H1 (cell line): ENCODE results near the gene CDKN3. TPM values are rescaled to one million over a fixed set of nuclear protein-coding genes. Genes with fewer than 3 reads are reported as not detected.

ENCODE experiments used
- CTCF ChIA-PET: fragments of 300-600 bp; sonication (Branson Sonifier 250); formaldehyde crosslinking; loops from one replicate; lab custom pipeline; 2021; ENCODE audit not compliant: partially characterized antibody; lab: Charles Lee
- POLR2A ChIA-PET: fragments of 300-600 bp; sonication (Branson Sonifier 250); formaldehyde crosslinking; loops from one replicate; lab custom pipeline; 2021; ENCODE audit warnings: inconsistent platforms; ENCODE audit not compliant: partially characterized antibody; lab: Charles Lee
- DNase-seq, 2 experiments: peaks; one replicate each; pipeline versions ENCODE4 v3.0.0 to v3.0.0-alpha.2; 2010 to 2022; ENCODE audit warnings: low spot score in 2 of 2, low read depth in 1 of 2, mixed read lengths in 1 of 2
- FAIRE-seq: peaks from 2 replicates; lab custom pipeline; 2011; peaks lifted over from hg19 to GRCh38; lab: Jason Lieb, UNC
- H2AFZ ChIP-seq: 2 replicates; pipeline ENCODE4 v1.8.1; 2012; ENCODE audit warnings: low read length, inconsistent platforms
- H2AK5ac ChIP-seq: 2 replicates; pipeline ENCODE4 v1.6.1; 2013; ENCODE audit warnings: low read depth, low read length
- H2BK120ac ChIP-seq: replicated peaks from 2 replicates; pipeline ENCODE3; 2013; ENCODE audit warnings: low read depth, low read length, inconsistent platforms
- H2BK12ac ChIP-seq: 2 replicates; pipeline ENCODE4 v1.6.1; 2013; ENCODE audit warnings: low read depth, low read length
- H2BK15ac ChIP-seq: 2 replicates; pipeline ENCODE4 v1.6.1; 2013; ENCODE audit warnings: low read length
- H2BK20ac ChIP-seq: 2 replicates; pipeline ENCODE4 v1.6.1; 2013; ENCODE audit warnings: low read length
- H2BK5ac ChIP-seq: 2 replicates; pipeline ENCODE4 v1.6.1; 2013; ENCODE audit warnings: low read depth, low read length
- H3K14ac ChIP-seq: 2 replicates; pipeline ENCODE4 v1.6.1; 2013; ENCODE audit warnings: inconsistent platforms; ENCODE audit not compliant: insufficient read length
- H3K18ac ChIP-seq: 2 replicates; pipeline ENCODE4 v1.6.1; 2013; ENCODE audit warnings: low read length; ENCODE audit errors: extremely low read depth
- H3K23ac ChIP-seq: 2 replicates; pipeline ENCODE4 v1.6.1; 2013; ENCODE audit warnings: inconsistent platforms; ENCODE audit not compliant: insufficient read length
- H3K23me2 ChIP-seq: 2 replicates; pipeline ENCODE4 v1.6.1; 2013; ENCODE audit warnings: low read depth, low read length
- H3K27ac ChIP-seq: 2 replicates; pipeline ENCODE4 v1.6.1; 2011; ENCODE audit warnings: low read depth, low read length, inconsistent platforms
- H3K27me3 ChIP-seq, 4 experiments: replicated peaks in 1 of 4; 1 replicate in 1 of 4; 2 replicates in 3 of 4; pipeline versions ENCODE4 v1.6.1 to v1.8.1; 2011 to 2013; ENCODE audit warnings: low read length in 3 of 4, mild to moderate bottlenecking in 3 of 4, inconsistent platforms in 2 of 4, mixed read lengths in 2 of 4, moderate library complexity in 1 of 4; ENCODE audit not compliant: control insufficient read depth in 3 of 4, insufficient read depth in 3 of 4; ENCODE audit errors: extremely low read depth in 1 of 4
- H3K36me3 ChIP-seq, 4 experiments: 2 replicates each; pipeline versions ENCODE4 v1.6.1 to v1.8.1; 2011 to 2013; ENCODE audit warnings: mild to moderate bottlenecking in 4 of 4, low read length in 3 of 4, moderate library complexity in 2 of 4, control low read depth in 1 of 4, inconsistent platforms in 1 of 4; ENCODE audit not compliant: insufficient read depth in 4 of 4, control insufficient read depth in 2 of 4
- H3K4ac ChIP-seq: replicated peaks from 2 replicates; pipeline ENCODE3; 2013; ENCODE audit warnings: low read length, low read depth, mixed read lengths, inconsistent platforms; ENCODE audit not compliant: insufficient read length
- H3K4me1 ChIP-seq, 4 experiments: replicated peaks in 1 of 4; 1 replicate in 1 of 4; 2 replicates in 3 of 4; pipeline versions ENCODE4 v1.6.1 to v1.8.1; 2011 to 2013; ENCODE audit warnings: low read length in 3 of 4, inconsistent platforms in 2 of 4, mixed read lengths in 1 of 4; ENCODE audit not compliant: insufficient read depth in 4 of 4, control insufficient read depth in 3 of 4
- H3K4me2 ChIP-seq, 2 experiments: 2 replicates each; pipeline versions ENCODE4 v1.6.1 to v1.8.1; 2011 to 2013; ENCODE audit warnings: low read depth in 2 of 2, low read length in 2 of 2, control low read depth in 1 of 2, inconsistent platforms in 1 of 2, mild to moderate bottlenecking in 1 of 2; ENCODE audit not compliant: insufficient read depth in 1 of 2
- H3K4me3 ChIP-seq, 4 experiments: fragments of 200-600, 300-600 bp in 1 of 4; sonication (generic), shearing (Covaris generic), sonication (Bioruptor Twin) in 1 of 4; 2 replicates each; pipeline versions ENCODE4 v1.5.1 to v1.8.1; 2011 to 2016; ENCODE audit warnings: low read length in 4 of 4, low read depth in 3 of 4, control low read depth in 2 of 4, inconsistent platforms in 2 of 4, mild to moderate bottlenecking in 2 of 4, mixed read lengths in 1 of 4, moderate library complexity in 1 of 4; ENCODE audit not compliant: insufficient read depth in 2 of 4; ENCODE audit errors: extremely low read depth in 1 of 4
- H3K56ac ChIP-seq: replicated peaks from 2 replicates; pipeline ENCODE3; 2013; ENCODE audit warnings: low read depth, mild to moderate bottlenecking, mixed read lengths, low read length, inconsistent platforms; ENCODE audit not compliant: insufficient read length
- H3K79me1 ChIP-seq: 2 replicates; pipeline ENCODE4 v1.6.1; 2013; ENCODE audit warnings: low read depth, low read length, control low read depth
- H3K79me2 ChIP-seq, 2 experiments: 2 replicates each; pipeline versions ENCODE4 v1.6.1 to v1.8.1; 2012 to 2013; ENCODE audit warnings: low read length in 2 of 2, mild to moderate bottlenecking in 2 of 2, inconsistent platforms in 1 of 2; ENCODE audit not compliant: insufficient read depth in 2 of 2, control insufficient read depth in 1 of 2
- H3K9ac ChIP-seq, 4 experiments: replicated peaks in 1 of 4; 1 replicate in 1 of 4; 2 replicates in 3 of 4; pipeline versions ENCODE4 v1.6.1 to v1.8.1; 2011 to 2013; ENCODE audit warnings: low read depth in 3 of 4, low read length in 3 of 4, control low read depth in 2 of 4, mild to moderate bottlenecking in 2 of 4, moderate library complexity in 2 of 4, inconsistent platforms in 1 of 4; ENCODE audit errors: extremely low read depth in 1 of 4
- H3K9me3 ChIP-seq, 2 experiments: 2 replicates each; pipeline versions ENCODE4 v1.6.1 to v1.8.1; 2012 to 2013; ENCODE audit warnings: mild to moderate bottlenecking in 2 of 2, moderate library complexity in 2 of 2, control low read depth in 1 of 2, inconsistent platforms in 1 of 2, low read depth in 1 of 2, low read length in 1 of 2, mixed read lengths in 1 of 2; ENCODE audit not compliant: insufficient read depth in 2 of 2
- H4K20me1 ChIP-seq, 2 experiments: replicated peaks in 1 of 2; 2 replicates each; pipeline versions ENCODE3 to v1.8.1; 2011 to 2013; ENCODE audit warnings: inconsistent platforms in 2 of 2, low read length in 2 of 2, mild to moderate bottlenecking in 1 of 2; ENCODE audit not compliant: insufficient read depth in 2 of 2, control insufficient read depth in 1 of 2
- H4K5ac ChIP-seq: 2 replicates; pipeline ENCODE4 v1.6.1; 2013; ENCODE audit warnings: low read length, low read depth, mixed read lengths, inconsistent platforms; ENCODE audit not compliant: insufficient read length
- H4K8ac ChIP-seq: 2 replicates; pipeline ENCODE4 v1.8.0; 2013; ENCODE audit warnings: mild to moderate bottlenecking, moderate library complexity, low read length, inconsistent platforms; ENCODE audit not compliant: insufficient read depth; ENCODE audit errors: extremely low read depth
- H4K91ac ChIP-seq: replicated peaks from 2 replicates; pipeline ENCODE3; 2013; ENCODE audit warnings: low read length, mixed read lengths, inconsistent platforms; ENCODE audit not compliant: insufficient read length
- GABPA ChIP-seq: IDR thresholded peaks from 2 replicates; pipeline ENCODE4 v1.6.1; 2011; ENCODE audit warnings: mild to moderate bottlenecking, low read length, moderate library complexity, borderline replicate concordance; ENCODE audit not compliant: insufficient read depth
- JUN ChIP-seq: IDR thresholded peaks from 2 replicates; pipeline ENCODE4 v1.6.1; 2011; ENCODE audit warnings: low read depth, mild to moderate bottlenecking, improper control_type of control experiment, low read length
- PHF8 ChIP-seq: fragments of 200-600 bp; sonication (generic); conservative IDR thresholded peaks from 2 replicates; pipeline ENCODE4 v1.7.1; 2012; ENCODE audit warnings: low read depth, mild to moderate bottlenecking, inconsistent platforms, low read length, moderate library complexity
- WGBS, 2 experiments: shearing (Covaris generic) in 1 of 2; methylation state at CpG; one replicate each; pipeline versions ENCODE4 v1.1.6 to v1.1.7; 2013 to 2015; ENCODE audit warnings: low lambda C conversion rate in 2 of 2, mixed read lengths in 2 of 2, inconsistent platforms in 1 of 2, low coverage in 1 of 2, missing lambda C conversion rate in 1 of 2; ENCODE audit not compliant: insufficient replicate concordance in 2 of 2, insufficient coverage in 1 of 2, insufficient read length in 1 of 2; ENCODE audit errors: extremely low coverage in 1 of 2, missing lambda C conversion rate in 1 of 2; 5-methylcytosine and 5-hydroxymethylcytosine counted together
- polyA plus RNA-seq, 7 experiments: library from polyadenylated mRNA; depleted of rRNA in 3 of 7; stranded (reverse) in 5 of 7; unstranded in 2 of 7; fragments of >200 nt in 5 of 7; fragments of 200-250 nt in 2 of 7; gene quantifications; 1 replicate in 5 of 7; 2 replicates in 1 of 7; 4 replicates in 1 of 7; pipeline versions ENCODE4 v1.2.1 to v1.2.3, GENCODE V29; 2011 to 2013; ENCODE audit warnings: missing spikeins in 2 of 7, mixed read lengths in 2 of 7
- total RNA-seq: library from RNA; stranded (reverse); fragmentation: NEBNext Ultra II Directional; extraction: Animal tissue kit (Norgen Biotek cat#: 25700); gene quantifications from 2 replicates; pipeline ENCODE4 v1.2.1, GENCODE V29; 2021

Gene CDKN3
- total and polyA plus RNA-seq, 2 of the 8 experiments (the other 6 are each of a cell fraction or from before 2014, with no cell fraction given): 43.5 to 48.3 TPM

DNA sequence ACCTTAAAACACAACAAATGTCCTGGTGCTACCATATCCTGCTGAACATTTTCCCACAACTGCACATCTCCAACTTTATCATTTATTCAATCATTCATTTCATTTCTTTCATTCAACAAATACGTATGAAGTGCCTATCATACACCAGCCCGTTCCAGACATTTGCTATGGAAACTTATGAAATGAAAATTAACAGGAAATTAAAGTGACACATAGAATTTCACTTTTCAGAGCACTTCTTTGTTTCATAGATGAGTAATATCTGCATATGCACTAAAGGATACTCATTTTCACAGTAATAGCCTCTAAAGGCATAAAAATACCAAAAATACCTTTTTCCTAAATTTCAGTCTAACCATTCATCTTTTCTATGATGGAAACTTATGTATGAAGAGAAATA is 31.7 kb downstream of the CDKN3 start:
- H4K91ac ChIP-seq: no peak overlapping the region
- no peaks in the 10 kb centered on the region for H3K4me1 ChIP-seq
- no peak for FAIRE-seq
- TF ChIP-seq JUN (no peak), GABPA (no peak), PHF8 (no peak)
- H4K5ac ChIP-seq: no peak overlapping the region
- H3K14ac ChIP-seq: no peak overlapping the region
- H2BK12ac ChIP-seq: no peak overlapping the region
- no peaks in the 10 kb centered on the region for H3K23me2 ChIP-seq
- H3K18ac ChIP-seq: no peak overlapping the region
- peaks cover under 1% of the 10 kb centered on the region; the same call in 1 of the 2 replicates for H3K79me1 ChIP-seq
- no peak overlapping the region for H3K27ac ChIP-seq
- peaks cover 2 to 5% of the 10 kb centered on the region in 2 experiments for H4K20me1 ChIP-seq
- H3K36me3 ChIP-seq: peaks cover 8 to 63% (median 27%) of the 10 kb centered on the region in 4 experiments; a peak in 7 of 8 replicates
- no peak overlapping the region for H2BK5ac ChIP-seq
- H3K4me2 ChIP-seq: no peak overlapping the region
- no peak for DNase-seq
- no peak overlapping the region for H2BK20ac ChIP-seq
- no peak overlapping the region for H3K9ac ChIP-seq
- H2AFZ ChIP-seq: no peak overlapping the region
- H3K27me3 ChIP-seq: no peaks in the 10 kb centered on the region
- CTCF ChIA-PET: interaction anchor here (1.1 to 2.4 kb wide), 5 partner anchors 8 to 62 kb away, joined by 3 to 6 read pairs (median 5); no protein-coding TSS in a partner anchor
- no peak overlapping the region for H2BK120ac ChIP-seq
- H3K23ac ChIP-seq: no peak overlapping the region
- POLR2A ChIA-PET: interaction anchor here (0.9 to 1.3 kb wide), 3 partner anchors 10 to 13 kb away, joined by 3 to 5 read pairs (median 5); partner anchors contain the start of gene CNIH1
- WGBS, 2 experiments: 87 to 100% methylated on average over 2 of the region's 2 CpGs
- no peak overlapping the region for H3K4ac ChIP-seq
- H3K79me2 ChIP-seq: peaks cover 2 to 33% of the 10 kb centered on the region in 2 experiments; a peak in 3 of 4 replicates
- no peak overlapping the region for H4K8ac ChIP-seq
- no peak overlapping the region for H3K4me3 ChIP-seq
- no peak overlapping the region for H2AK5ac ChIP-seq
- no peak overlapping the region for H2BK15ac ChIP-seq
- H3K9me3 ChIP-seq: no peaks in the 10 kb centered on the region
- H3K56ac ChIP-seq: no peak overlapping the region
